ENCODE measurements around the gene LGALS9. TPM values are rescaled to one million over a fixed set of nuclear protein-coding genes. Genes with fewer than 3 reads are reported as not detected.

Gene LGALS9
- total RNA-seq, 1 donor from 2014 or later: 9.4 TPM

- Mint-ChIP-seq H3K9me3 (ENCODE audit: unreplicated experiment) (no peaks in the 10 kb centered on the region), H3K27me3 (ENCODE audit: low read depth, unreplicated experiment) (no peaks in the 10 kb centered on the region), H3K27ac (ENCODE audit: unreplicated experiment) (peak overlapping the region; percentile 75), H3K36me3 (ENCODE audit: low read depth, unreplicated experiment) (peaks cover 47% of the 10 kb centered on the region), H3K4me3 (ENCODE audit: unreplicated experiment) (peak overlapping the region; percentile 24), H3K4me1 (ENCODE audit: low read depth, unreplicated experiment) (peaks cover 16% of the 10 kb centered on the region)
- Histone ChIP-seq H2AFZ (ENCODE audit: low read depth, low read length) (no peak overlapping the region), H3K4me3 (ENCODE audit: insufficient read depth, low read depth, low read length) (no peak overlapping the region), H3K27ac (ENCODE audit: low read depth, low read length) (peak overlapping the region; percentile 29), H3K36me3 (ENCODE audit: insufficient read depth, low read length) (peaks cover 26% of the 10 kb centered on the region), H3K9me3 (ENCODE audit: insufficient read depth, low read depth, low read length) (no peaks in the 10 kb centered on the region), H3K4me2 (ENCODE audit: low read length) (no peak overlapping the region), H3K4me1 (ENCODE audit: insufficient read depth, low read length) (peaks cover 2% of the 10 kb centered on the region), H3K79me2 (ENCODE audit: insufficient read depth, low read length) (no peaks in the 10 kb centered on the region), H3K9ac (ENCODE audit: low read length) (peak overlapping the region; percentile 32), H3K27me3 (ENCODE audit: insufficient read depth, low read length) (no peaks in the 10 kb centered on the region), H4K20me1 (ENCODE audit: insufficient read depth, low read length) (peaks cover 29% of the 10 kb centered on the region)
- TF ChIP-seq EZH2 (IDR thresholded peaks at IDR 0.05; ENCODE audit: insufficient read depth, low read length) (no peak), CTCF (IDR thresholded peaks at IDR 0.05; ENCODE audit: insufficient read depth, low read depth, low read length) (peak; percentile 99)
- DNase-seq (ENCODE audit: low read depth) (peak; percentile 49), FAIRE-seq (peak; percentile 93)
Observed at GRCh38 chr17:27601069-27601974, 29.7 kb upstream of the LGALS9 start.

GRCh38 chr17:27601975-27602302 lies 29.0 kb upstream of the LGALS9 start:
- FAIRE-seq: no peak
- Histone ChIP-seq H2AFZ (ENCODE audit: low read depth, low read length) (no peak overlapping the region), H3K27ac (ENCODE audit: low read depth, low read length) (no peak overlapping the region), H3K9me3 (ENCODE audit: insufficient read depth, low read depth, low read length) (no peaks in the 10 kb centered on the region), H3K79me2 (ENCODE audit: insufficient read depth, low read length) (no peaks in the 10 kb centered on the region), H4K20me1 (ENCODE audit: insufficient read depth, low read length) (peaks cover 29% of the 10 kb centered on the region), H3K9ac (ENCODE audit: low read length) (no peak overlapping the region), H3K27me3 (ENCODE audit: insufficient read depth, low read length) (no peaks in the 10 kb centered on the region), H3K4me1 (ENCODE audit: insufficient read depth, low read length) (peaks cover 2% of the 10 kb centered on the region), H3K36me3 (ENCODE audit: insufficient read depth, low read length) (peaks cover 26% of the 10 kb centered on the region), H3K4me2 (ENCODE audit: low read length) (no peak overlapping the region), H3K4me3 (ENCODE audit: insufficient read depth, low read depth, low read length) (no peak overlapping the region)
- DNase-seq (ENCODE audit: low read depth): no peak
- H3K36me3 Mint-ChIP-seq (ENCODE audit: low read depth, unreplicated experiment): peaks cover 44% of the 10 kb centered on the region
- TF ChIP-seq EZH2 (IDR thresholded peaks at IDR 0.05; ENCODE audit: insufficient read depth, low read length): no peak
- TF ChIP-seq CTCF (IDR thresholded peaks at IDR 0.05; ENCODE audit: insufficient read depth, low read depth, low read length): no peak
- H3K27me3 Mint-ChIP-seq (ENCODE audit: low read depth, unreplicated experiment): no peaks in the 10 kb centered on the region
- no peaks in the 10 kb centered on the region for H3K9me3 Mint-ChIP-seq (ENCODE audit: unreplicated experiment)
- no peak overlapping the region for H3K27ac Mint-ChIP-seq (ENCODE audit: unreplicated experiment)
- H3K4me3 Mint-ChIP-seq (ENCODE audit: unreplicated experiment): no peak overlapping the region
- peaks cover 16% of the 10 kb centered on the region for H3K4me1 Mint-ChIP-seq (ENCODE audit: low read depth, unreplicated experiment)
